HCT116 (cell line): ENCODE data around the gene PAQR4.

Experiments used
- CEBPB ChIP-seq: IDR thresholded peaks from 2 replicates; pipeline ENCODE4 v1.6.1; 2012; ENCODE audit warnings: low read depth
- EZH2 ChIP-seq: fragments of 200-600 bp; sonication (generic); IDR thresholded peaks from 2 replicates; pipeline ENCODE4 v1.6.1; 2017; ENCODE audit warnings: antibody characterized with exemption, mixed run types
- JUND ChIP-seq: IDR thresholded peaks from 2 replicates; pipeline ENCODE4 v1.6.1; 2012
- POLR2A ChIP-seq: IDR thresholded peaks from 2 replicates; pipeline ENCODE4 v1.7.0; 2011; ENCODE audit warnings: borderline replicate concordance; ENCODE audit not compliant: insufficient read depth, insufficient read length; ENCODE audit errors: extremely low read depth
- SP1 ChIP-seq: IDR thresholded peaks from 2 replicates; pipeline ENCODE4 v1.6.1; 2012; ENCODE audit warnings: low read depth
- TCF7L2 ChIP-seq: IDR thresholded peaks from 2 replicates; pipeline ENCODE4 v1.7.0; 2011; ENCODE audit warnings: borderline replicate concordance, inconsistent platforms; ENCODE audit not compliant: insufficient read depth, insufficient read length; ENCODE audit errors: extremely low read depth
- TF ChIP-seq, protein P1 (sequence below), 3 experiments: fragments of 200-600 bp in 1 of 3; sonication (generic) in 1 of 3; IDR thresholded peaks in 2 of 3; conservative IDR thresholded peaks in 1 of 3; 2 replicates each; pipeline ENCODE4 v1.5.1; 2012 to 2017; ENCODE audit warnings: low read depth in 2 of 3, low read length in 2 of 3, antibody characterized with exemption in 1 of 3, borderline replicate concordance in 1 of 3, control low read depth in 1 of 3, mild to moderate bottlenecking in 1 of 3, mixed read lengths in 1 of 3, mixed run types in 1 of 3, moderate library complexity in 1 of 3; ENCODE audit not compliant: insufficient read depth in 1 of 3
- TF ChIP-seq, protein P2 (sequence below): IDR thresholded peaks from 2 replicates; pipeline ENCODE4 v1.6.1; 2012; ENCODE audit warnings: low read depth

DNA sequence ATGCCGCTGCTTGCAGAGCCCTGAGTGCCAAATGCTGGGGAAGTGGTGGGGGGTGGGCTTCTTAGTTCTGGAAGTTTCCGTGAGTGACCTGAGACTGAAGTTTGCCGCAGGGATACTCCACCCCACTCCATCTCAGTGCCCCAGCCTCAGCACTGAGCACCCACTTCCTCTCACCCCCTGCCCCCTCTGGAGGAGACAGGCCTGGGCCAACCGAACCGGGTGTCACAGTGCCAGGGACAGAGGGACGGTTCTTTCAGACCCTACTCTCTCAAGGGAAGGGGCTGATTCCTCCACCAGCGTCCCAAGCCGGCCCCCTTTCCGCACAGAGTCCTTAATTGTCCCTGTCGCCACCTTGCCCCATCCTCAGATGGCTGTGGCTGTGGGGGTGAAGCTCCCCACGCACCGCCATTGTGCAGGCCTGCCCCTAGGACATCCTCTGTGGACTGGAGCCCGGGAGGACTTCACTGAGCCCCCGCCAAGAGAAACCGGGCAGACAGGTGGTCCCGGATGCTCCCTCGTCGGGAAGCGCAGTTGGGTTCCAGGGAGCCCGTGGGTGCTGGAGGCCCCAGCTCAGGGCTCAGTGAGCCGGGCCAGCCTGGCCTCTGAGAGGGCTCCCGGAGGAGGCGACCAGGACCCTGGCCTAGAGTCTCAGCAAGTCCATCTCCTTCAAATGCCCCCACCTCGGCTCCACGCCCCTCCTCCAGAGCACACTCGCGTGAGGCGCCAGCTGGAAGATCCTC, 6.6 kb upstream of the PAQR4 start:
- TF ChIP-seq, protein P1, sequence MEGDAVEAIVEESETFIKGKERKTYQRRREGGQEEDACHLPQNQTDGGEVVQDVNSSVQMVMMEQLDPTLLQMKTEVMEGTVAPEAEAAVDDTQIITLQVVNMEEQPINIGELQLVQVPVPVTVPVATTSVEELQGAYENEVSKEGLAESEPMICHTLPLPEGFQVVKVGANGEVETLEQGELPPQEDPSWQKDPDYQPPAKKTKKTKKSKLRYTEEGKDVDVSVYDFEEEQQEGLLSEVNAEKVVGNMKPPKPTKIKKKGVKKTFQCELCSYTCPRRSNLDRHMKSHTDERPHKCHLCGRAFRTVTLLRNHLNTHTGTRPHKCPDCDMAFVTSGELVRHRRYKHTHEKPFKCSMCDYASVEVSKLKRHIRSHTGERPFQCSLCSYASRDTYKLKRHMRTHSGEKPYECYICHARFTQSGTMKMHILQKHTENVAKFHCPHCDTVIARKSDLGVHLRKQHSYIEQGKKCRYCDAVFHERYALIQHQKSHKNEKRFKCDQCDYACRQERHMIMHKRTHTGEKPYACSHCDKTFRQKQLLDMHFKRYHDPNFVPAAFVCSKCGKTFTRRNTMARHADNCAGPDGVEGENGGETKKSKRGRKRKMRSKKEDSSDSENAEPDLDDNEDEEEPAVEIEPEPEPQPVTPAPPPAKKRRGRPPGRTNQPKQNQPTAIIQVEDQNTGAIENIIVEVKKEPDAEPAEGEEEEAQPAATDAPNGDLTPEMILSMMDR (IDR thresholded peaks at IDR 0.05 in 2 of 3, conservative IDR thresholded peaks at IDR 0.05 in 1 of 3; ENCODE audit: borderline replicate concordance in 1 of 3, insufficient read depth in 1 of 3, low read depth in 2 of 3, low read length in 2 of 3), result no peak
- no peak for TF ChIP-seq CEBPB
- no peak for TF ChIP-seq SP1
- no peak for TF ChIP-seq POLR2A
- TF ChIP-seq, protein P2, sequence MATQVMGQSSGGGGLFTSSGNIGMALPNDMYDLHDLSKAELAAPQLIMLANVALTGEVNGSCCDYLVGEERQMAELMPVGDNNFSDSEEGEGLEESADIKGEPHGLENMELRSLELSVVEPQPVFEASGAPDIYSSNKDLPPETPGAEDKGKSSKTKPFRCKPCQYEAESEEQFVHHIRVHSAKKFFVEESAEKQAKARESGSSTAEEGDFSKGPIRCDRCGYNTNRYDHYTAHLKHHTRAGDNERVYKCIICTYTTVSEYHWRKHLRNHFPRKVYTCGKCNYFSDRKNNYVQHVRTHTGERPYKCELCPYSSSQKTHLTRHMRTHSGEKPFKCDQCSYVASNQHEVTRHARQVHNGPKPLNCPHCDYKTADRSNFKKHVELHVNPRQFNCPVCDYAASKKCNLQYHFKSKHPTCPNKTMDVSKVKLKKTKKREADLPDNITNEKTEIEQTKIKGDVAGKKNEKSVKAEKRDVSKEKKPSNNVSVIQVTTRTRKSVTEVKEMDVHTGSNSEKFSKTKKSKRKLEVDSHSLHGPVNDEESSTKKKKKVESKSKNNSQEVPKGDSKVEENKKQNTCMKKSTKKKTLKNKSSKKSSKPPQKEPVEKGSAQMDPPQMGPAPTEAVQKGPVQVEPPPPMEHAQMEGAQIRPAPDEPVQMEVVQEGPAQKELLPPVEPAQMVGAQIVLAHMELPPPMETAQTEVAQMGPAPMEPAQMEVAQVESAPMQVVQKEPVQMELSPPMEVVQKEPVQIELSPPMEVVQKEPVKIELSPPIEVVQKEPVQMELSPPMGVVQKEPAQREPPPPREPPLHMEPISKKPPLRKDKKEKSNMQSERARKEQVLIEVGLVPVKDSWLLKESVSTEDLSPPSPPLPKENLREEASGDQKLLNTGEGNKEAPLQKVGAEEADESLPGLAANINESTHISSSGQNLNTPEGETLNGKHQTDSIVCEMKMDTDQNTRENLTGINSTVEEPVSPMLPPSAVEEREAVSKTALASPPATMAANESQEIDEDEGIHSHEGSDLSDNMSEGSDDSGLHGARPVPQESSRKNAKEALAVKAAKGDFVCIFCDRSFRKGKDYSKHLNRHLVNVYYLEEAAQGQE, result no peak
- TF ChIP-seq EZH2, result no peak
- TF ChIP-seq JUND, result no peak
- TF ChIP-seq TCF7L2, result no peak
